GM18868 (cell line): ENCODE data around the gene SAP30BP.
A peak's percentile ranks its signal among the peaks of the same experiment; 100 is the strongest.

Experiments
- ATAC-seq: cut with Tn5 transposase; IDR thresholded peaks from one replicate; pipeline ENCODE4 v1.9.1; 2021; ENCODE audit warnings: mild to moderate bottlenecking, moderate library complexity; ENCODE audit not compliant: unreplicated experiment

Gene SAP30BP

DNA sequence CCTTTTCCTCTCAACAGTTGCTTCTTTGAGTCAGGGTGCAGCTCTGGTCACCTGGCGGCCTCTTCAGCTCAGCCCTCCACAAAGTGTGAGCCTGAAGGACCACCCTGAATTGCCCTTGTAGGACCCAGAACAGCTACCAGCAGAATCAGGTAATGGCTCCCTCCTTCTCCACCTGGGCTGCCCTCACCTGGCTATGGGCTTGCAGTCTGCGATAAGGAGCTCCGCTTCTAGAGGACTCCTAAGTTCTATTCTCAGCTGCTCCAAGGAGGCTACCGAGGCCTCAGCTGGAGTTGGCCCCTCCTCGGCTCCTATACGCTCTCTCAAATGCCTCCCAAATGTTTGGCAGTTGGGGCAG is 20.5 kb upstream of the SAP30BP start:
- no peak for ATAC-seq

DNA sequence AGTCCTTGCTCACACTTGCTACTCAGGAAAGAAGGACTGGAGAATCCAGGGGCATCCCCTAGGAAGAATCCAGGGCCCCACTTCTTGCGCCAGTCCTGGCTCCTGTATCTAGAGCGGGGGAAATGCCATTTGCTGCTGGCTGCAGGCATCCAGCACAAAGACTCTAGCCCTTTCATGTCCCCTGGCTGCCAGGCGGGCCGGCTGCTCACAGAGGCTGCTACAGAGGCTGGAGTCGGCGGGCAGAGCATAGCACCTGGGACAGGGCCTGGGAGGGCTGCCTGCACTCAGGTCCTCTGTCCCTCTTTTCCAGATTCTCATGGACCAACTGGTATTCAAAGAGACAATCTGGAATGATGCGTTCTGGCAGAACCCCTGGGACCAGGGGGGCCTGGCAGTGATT is 20.1 kb upstream of the SAP30BP start:
- ATAC-seq, result no peak

DNA sequence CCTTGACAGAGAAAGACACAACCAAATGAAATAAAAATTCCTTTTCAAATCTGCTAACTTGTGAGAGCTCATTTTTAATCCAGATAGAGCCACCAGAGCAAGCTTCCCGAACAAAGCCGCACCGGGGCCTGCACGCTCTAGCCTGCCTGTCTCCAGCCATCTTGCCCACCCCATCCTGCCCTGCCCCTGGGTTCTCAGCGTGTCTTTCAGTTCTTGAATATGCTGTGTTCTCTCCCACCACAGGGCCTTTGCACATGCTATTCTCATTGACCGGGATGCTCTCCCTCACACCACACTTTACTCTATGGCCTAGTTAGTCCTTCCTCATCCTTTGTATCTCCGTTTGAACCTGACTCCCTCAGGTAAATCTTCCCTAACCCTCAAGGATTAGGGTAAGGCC is 19.2 kb upstream of the SAP30BP start:
- no peak for ATAC-seq

DNA sequence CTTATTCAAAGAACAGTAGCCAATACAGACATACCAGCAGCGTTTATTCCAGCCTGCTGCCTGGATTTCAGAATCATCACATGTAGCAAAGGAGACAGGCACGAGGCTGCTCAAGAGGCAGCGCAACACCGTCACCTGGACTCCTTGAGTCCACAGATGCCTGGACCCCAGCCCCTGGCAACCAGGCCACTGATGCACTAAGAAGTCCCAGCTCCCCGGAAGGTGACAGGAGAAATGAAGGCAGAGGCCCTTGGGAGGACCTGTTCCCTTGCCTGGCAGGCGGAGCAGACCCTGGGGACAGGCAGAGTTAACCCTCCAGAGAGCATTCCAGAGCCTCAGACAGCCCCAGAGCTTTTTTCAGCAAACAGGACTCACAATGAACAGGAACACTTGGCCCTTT is 17.5 kb upstream of the SAP30BP start:
- ATAC-seq, result no peak

DNA sequence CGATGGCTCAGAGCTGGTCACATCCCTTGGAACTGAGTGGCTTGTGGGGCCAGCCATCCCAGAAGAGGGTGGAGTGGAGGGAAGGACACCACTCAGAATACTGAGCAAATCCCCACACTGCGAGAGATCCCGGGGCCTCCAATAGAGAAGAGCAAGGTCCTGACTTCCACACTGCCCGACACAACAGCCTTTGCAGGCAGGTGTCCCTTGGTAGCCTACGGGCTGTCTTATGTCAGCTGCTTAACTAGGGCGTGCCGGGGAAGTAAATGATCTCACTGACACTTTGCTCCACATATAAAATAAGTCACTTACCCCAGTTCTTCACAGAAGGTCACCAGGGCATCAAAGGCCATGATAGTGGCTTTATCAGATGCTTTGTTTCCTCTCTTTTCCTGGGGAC is 16.3 kb upstream of the SAP30BP start:
- no peak for ATAC-seq

DNA sequence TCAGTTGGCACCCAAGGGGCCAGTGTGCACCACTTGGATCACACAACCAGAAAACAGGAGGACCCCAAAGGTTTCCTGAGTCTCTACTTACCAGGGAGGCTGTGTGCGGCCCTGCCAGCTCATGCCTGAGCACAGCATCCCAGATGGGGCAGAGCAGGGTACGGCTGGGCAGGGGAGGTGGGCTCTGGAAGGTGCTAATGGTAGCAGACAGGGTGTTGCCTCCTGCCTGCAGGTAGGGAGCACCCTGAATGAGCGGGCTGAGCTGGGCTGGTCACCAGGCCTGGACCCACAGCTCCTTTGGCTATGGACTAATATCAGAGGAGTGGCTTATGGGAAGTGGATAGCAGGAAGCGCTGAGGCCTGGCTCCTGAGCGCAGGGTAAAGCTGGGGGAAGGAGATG is 14.8 kb upstream of the SAP30BP start:
- no peak for ATAC-seq

DNA sequence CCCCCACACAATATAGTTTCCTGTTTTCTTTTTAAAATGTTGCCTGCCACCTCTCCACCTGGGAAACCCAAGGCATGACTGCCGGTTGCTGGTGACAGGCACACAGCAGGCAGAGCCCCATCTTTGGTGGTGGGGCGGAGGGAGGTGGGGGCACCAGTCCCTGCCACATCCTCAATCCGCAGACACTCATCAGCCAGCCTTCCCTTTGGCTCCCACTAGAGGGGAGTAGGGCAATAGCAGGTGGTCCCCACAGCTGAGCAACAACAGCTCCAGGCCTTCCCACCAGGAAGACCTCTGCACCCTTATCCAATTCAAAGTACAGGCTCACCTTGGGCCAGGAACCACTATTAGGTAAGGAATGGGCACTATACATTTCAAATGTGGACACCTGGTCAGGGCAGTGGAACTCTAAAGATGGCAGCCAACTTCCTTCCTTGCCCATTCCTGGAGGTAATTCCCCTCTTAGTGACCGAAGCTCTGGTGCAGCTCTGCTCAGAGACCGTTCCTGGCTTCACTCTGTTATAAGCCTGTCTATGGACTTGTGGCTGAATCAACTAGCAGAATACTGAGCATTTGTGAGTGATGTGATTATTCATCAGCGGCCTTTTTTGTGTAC is 14.1 kb upstream of the SAP30BP start:
- ATAC-seq, result no peak

DNA sequence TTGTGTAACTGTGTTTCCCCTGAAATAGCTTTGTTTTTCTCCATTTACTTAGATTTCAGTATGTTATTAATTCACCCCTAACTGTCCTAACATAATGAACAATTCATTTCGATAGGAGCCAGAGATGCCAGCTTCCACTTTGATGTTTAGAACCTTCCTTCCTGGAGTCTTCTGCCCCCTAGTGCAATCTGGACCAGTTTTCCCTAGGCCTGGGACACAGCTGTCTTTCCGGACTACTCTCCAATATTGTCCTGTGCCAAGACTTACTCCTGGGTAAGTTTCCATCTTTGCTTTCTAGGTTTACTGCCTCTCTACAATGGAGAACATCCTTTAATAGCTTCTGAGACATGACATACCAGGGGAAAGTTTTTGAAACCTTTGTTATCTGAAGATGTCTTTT is 13.0 kb upstream of the SAP30BP start:
- ATAC-seq, result no peak

DNA sequence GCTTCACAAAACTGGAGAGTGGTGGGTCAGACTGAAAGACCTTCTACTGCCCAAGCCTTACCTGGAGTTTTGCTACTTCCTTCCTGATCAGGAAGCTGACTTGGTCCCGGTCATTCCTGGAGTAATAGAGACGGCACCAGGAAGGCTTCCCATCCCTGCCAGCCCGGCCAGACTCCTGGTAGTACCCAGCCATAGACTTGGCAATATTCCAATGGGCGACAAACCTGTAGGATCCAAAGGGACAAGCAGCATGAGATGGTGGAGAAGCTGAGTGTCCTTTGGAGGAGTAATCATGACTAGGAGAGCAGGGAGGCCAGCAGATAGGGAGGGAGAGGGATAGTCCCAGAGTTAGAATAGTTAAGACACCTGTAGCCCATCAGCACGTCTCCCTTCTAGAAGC is 8.9 kb upstream of the SAP30BP start:
- ATAC-seq, result no peak

DNA sequence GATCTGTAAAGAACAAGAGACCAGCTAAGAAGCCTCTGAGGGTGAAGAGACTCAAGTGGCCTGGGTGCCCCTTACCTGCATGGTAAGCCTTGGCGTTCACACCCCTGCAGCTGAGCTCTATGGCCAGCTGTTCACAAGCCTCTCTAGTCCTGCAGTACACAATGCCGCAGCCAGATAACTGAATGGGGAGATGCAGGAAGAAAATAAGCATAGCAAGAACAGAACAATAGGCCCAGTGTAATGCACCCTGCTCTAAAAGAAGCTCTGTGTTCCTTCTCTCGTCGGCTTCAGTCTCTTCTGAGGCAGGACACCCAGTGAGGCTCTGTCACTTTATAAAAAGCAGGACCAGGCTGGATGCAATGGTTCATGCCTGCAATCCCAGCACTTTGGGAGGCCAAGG is 5.6 kb upstream of the SAP30BP start:
- ATAC-seq, result no peak

DNA sequence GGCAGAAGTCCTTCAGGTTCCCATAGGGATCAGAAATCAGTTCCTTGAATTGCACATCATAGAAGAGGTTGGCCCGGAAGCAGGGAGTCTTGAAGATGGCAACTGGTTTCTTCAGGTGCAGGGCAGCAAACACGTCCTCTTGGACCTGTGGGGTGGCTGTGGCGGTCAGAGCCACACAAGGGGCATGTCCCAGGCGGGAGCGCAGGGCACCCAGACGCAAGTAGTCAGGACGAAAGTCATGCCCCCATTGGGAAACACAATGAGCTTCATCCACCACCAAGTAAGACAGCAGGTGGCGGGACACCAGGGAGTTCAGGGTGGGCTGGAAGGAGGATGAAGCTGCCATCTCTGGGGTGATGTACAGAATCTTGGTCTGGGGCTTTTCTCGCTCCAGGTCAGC is 4.6 kb upstream of the SAP30BP start:
- ATAC-seq, result no peak

DNA sequence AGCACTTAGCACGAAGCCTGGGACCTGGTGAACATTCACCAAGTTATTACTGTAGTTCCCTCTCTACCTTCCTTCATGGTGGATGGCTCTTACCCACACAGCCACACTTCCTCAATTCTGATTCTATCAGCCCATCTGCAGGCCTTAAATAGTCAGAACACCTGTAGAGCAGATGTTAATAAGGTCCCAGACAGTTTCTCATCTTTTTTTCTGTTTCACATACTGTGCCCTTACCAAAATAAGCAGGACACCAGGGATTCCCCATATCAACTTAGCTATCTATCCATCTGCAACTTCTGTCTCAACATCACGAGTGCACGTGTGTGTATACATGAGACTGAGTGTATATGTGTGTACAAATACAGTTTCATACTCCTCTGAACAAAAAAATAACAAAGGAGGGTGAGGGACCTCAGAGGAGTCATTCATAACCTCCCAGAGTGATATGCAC is 3.0 kb upstream of the SAP30BP start:
- peak; percentile 78 for ATAC-seq

DNA sequence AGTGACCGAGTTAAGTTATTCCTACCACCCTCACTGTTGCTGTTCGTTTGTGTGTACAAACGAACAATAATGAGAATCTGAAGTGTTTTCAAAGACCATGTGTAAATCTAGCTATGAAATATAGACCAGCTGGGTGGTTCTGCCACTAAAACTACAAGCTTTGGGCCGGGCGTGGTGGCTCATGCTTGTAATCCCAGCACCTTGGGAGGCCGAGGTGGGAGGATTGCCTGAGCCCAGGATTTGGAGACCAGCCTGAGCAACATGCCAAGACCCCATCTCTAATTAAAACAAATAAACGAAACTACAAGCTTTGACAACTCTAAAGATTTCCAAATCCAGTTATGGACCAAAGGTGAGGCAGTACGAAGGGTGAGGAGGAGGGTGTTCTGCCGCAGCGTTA is 1.2 kb upstream of the SAP30BP start:
- ATAC-seq, result no peak

DNA sequence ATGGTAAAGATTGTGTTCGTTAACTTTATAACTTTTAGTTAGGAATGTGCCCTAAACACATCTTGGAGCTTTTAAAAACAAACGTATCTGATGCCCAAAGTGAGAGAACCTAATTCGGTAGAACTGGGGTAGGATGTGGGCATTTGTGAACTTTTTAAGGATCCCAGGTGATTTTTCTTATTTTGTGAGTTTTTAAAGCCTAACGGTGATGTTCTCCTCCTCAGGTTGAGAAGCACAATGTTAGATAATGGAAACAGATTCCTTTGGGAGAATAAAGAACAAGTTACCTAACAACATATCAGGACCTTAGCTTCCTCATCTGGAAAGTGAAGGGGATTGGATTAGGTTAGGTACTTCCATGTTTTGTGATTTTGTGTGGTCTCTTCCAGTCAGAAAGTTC is 687 bp downstream of the SAP30BP start:
- no peak for ATAC-seq

DNA sequence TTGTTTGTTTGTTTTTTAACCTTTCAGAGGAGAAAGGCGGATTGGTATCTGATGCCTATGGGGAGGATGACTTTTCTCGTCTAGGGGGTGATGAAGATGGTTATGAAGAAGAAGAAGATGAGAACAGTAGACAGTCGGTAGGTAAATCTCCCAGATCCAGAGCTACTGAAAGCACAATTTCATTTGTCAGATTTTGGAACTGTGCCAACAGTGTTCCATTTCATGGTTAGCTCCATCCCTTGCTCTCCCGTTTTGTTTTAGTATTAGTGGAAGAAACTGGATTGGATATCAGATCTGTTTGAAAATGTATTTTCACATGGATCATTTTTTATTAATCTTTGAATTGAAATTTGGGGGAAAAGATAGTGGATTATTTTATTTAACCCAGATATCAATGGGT is 1.4 kb downstream of the SAP30BP start:
- no peak for ATAC-seq

DNA sequence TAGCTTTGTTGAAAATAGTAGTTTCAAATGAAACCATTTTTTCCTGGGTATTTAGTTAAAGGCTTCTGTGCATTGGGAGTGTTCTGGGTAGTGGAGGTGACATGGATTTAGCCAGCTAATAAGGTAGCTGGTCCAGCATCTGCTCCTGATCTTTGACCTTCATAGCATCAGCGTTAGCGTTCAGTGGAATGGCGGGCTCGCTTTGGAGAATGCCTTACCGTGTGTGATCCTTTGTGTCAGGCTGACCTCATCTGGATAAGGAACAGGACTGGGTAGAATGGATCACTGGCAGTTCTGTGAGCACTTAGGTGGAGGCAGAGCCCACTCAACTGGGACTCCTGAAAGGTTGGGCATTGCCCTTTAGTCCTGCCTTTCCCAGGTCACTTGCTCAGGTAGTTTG is 3.7 kb downstream of the SAP30BP start:
- ATAC-seq, result no peak

DNA sequence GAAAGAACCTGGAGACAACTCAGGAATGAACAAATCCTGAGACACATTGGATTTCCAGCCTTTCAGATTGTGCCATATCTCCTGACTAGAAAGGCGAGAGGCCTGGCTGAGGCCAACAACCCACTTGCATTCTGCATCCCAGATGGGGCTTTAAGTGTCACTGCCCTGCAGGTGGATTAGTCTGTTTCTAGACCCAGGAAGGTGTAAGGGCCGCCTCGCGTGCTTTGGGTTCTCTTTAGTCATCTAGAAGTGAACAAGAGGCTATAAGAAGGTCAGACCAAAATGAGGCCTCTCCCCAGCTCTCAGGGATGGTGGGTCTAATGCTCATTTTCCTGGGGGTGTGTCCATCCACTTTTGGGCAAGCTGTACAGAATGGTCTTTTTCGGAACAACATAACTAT is 4.9 kb downstream of the SAP30BP start:
- no peak for ATAC-seq

DNA sequence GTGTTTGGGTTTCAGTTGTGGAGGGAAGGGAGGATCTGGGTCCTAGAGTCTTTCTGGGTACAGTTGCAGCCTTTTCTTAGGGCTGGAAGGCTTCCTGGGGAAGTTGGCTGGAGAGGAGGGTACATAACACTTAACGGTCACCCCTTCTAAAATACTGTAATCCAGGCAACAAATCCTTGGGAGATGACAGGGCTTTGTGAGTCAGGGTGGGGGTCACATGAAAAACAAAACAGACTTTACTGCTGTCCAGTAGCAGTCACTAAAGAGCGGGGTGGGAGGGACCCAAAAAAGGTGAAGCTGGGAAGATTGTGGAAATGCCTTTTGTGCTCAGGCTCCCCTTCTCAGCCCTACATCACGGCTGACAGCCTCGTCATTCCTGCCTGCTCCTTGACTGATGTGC is 6.3 kb downstream of the SAP30BP start:
- ATAC-seq, result no peak

DNA sequence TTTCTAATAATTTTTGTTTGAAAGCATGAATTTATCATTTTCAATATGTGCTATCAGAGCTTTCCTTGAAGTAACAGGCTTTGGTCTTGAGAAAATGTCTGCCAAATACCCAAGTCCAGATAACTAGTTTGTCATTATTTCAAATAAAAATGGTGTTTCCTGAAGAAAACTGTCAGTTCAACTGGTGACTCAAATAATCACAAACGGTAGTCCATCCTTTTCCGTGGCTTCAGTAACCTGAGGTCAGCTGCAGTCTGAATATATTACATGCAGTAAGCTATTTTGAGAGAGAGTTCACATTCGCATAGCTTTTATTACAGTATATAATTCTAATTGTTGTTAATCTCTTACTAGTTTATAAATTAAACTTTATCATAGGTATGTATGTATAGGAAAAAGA is 9.3 kb downstream of the SAP30BP start:
- no peak for ATAC-seq

DNA sequence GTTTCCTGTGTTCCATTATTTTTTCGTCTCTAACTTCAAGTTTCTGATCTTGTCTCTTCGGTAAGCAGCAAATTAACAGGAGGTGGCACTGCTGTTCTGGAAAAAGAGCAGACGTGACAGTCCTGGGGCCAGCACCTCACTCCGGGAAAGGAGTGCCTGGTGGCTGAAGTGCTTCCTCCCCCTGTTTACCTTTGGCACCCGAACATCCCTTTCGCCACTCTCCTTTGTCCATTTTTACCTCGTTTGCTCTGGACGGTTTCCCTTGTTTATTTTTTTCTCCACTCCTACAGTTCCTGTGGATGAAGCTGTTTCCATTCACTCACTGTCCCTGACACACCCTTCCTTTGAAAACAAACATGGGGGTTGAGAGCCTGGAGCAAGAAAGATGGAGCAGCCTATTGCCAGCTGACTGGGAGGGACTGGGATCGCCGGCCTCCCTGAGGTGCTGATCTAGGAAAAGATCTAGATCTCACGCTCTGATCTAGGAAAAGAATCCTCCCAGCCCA is 12.6 kb downstream of the SAP30BP start:
- no peak for ATAC-seq

DNA sequence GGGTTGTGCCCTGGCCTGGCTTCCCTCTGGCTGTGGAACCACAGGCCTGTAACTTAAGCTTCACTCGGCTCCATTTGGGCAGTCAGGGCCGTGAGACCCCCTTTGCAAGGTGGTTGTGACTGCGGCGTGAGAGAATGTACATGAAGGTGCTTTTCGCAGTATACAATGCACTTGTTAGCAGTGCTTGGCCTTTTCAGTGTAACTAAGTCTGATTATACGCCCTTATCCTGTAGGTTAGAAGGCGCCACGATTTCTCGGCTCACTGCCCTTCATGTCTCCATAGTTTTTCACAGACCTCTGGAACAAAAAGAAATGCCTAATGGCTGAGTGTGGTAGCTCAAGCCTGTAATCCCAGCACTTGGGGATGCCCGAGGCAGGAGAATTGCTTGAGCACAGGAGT is 13.3 kb downstream of the SAP30BP start:
- no peak for ATAC-seq

DNA sequence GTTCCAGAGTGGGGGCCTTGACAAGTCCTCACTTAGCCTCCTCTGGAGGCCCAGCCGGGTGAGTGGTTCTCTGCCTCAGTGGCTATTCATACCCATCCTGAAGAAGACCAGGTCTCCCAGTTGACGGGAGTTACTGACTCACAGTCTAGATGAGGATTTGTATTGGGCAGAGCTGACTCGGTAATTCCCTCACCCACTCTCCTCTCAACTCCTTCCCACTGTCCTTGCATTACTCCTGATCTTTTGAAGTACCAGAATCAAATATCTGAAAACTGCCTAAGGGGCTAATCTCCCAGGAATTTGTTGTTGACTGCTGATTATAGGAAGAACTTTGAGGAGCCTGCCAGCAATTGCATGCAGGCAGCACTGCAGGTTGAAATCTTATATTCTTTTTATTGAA is 14.2 kb downstream of the SAP30BP start:
- ATAC-seq, result no peak

DNA sequence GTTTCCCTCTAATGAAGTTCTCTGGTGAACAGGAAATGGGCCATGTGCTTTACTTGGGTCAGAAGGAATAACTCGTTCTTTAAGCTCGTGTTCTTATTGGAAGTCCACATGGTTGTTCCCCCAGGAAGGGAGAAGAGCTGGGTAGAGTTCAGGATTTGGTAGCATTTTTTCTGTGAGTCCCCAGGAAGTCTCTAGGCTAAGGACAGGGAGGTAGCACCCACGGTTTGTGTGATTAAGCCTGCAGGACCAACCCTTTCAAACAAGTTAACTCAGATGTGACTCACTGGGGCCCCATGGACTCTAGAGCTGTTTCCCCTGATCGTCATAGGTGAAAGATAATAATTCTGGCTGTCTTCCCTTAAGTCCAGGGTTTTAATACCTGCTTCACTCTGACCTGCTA is 16.4 kb downstream of the SAP30BP start:
- ATAC-seq, result no peak

DNA sequence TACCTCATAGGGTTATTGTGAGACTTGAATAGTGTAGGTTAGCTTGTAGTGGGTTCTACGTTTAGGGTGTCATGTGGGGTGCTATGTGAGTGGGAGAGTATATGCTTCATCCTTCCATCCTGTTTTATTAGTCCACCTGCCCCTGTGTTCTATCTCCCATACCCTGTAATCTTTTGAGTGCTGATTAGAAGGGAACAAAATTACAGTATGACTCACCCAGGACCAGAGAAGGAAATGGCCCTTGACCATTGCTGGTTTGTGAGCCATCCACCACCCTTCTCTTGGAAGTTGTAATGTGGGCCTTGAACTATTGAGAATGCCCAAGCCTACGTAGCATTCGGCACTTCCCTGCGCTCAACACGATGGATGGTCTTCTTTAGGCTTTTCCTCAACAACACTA is 17.1 kb downstream of the SAP30BP start:
- ATAC-seq, result no peak
